ENCODE results near the gene CHST7. TPM values are rescaled to one million over a fixed set of nuclear protein-coding genes. Genes with fewer than 3 reads are reported as not detected.

CHST7 gene
- total RNA-seq, 1 experiment from 2014 or later, result 8.8 TPM

- DNase-seq (ENCODE audit: low read depth), result no peak
These were observed 29.0 kb downstream of the CHST7 start for GRCh38 chrX:46602468-46603102.

GRCh38 chrX:46607916-46608315 lies 34.4 kb downstream of the CHST7 start:
- DNase-seq (ENCODE audit: low read depth), result no peak

- DNase-seq (ENCODE audit: low read depth), result no peak
These were observed 36.6 kb downstream of the CHST7 start for GRCh38 chrX:46610070-46610658.

- DNase-seq (ENCODE audit: low read depth), result no peak
These were observed 38.2 kb downstream of the CHST7 start for GRCh38 chrX:46611658-46612362.

DNA sequence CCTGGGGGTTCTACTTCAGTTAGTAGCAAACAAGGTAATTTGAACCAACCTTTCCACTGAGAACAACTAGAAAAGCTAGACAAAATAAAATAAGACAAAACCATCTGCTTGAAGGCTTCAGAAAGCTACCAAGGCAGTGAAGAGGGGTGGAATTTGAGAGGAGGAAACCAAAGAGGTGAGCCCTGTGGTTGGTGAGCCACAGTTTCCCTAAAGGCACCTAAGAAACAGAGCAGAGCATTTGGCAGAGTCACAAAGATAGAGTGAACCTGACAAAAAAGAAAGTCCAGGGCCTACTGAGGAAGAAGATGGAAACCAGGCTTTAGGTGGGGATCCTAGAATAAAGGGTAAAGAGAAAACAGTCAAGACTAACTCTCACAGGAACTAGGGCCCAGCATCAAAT lies 44.3 kb downstream of the CHST7 start:
- DNase-seq (ENCODE audit: low read depth), result no peak

DNA sequence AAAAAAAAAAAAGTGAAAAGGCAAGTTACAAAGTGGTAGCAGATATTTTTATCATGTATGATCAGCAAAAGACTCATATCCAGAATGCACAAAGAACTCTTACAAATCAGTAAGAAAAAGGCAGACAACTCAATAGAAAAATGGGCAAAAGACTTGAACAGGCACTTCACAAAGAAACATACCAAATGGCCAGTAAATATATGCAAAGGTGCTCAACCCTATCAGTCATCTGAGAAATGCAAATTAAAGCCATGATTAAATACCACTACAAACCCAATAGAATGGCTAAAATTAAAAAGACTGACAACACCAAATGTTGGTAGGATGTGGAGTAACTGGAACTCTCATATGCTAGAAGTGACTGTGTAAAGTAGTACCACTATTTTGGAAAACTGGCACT lies 45.4 kb downstream of the CHST7 start:
- no peak for DNase-seq (ENCODE audit: low read depth)

GRCh38 chrX:46620505-46620904 lies 46.9 kb downstream of the CHST7 start:
- peak; percentile 27 for DNase-seq (ENCODE audit: low read depth)

GRCh38 chrX:46621572-46621971 lies 48.0 kb downstream of the CHST7 start:
- no peak for DNase-seq (ENCODE audit: low read depth)

DNA sequence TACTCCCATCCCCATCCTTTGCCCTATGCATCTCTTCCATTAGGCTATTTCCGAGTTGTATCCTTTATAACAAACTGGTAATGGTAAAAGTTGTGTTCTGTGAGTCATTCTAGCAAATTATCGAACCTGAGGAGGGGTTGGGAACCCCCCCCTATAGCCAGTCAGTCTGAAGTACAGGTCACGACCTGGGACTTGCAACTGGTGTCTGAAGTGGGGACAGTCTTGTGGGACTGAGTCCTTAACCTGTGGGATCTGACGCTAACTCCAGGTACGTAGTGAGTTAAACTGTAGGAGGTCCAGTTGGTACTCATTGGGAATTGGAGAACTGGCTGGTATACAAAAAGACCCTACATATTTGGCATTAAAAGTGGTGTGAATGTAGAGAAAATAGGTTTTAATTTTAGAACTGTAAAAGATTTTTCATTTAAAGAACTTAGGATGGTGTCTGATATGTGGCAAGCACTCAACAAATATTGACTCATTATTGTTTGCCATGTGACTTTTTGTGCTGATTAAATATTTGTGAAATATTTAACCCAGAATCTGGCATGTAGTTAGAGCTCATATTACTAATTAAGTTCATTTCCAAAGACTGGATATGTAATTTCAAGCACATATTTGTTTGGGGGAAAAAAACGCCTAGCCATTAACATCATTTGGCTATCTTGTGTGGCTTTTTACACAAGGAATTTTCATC lies 50.7 kb downstream of the CHST7 start:
- no peak for DNase-seq (ENCODE audit: low read depth)

DNA sequence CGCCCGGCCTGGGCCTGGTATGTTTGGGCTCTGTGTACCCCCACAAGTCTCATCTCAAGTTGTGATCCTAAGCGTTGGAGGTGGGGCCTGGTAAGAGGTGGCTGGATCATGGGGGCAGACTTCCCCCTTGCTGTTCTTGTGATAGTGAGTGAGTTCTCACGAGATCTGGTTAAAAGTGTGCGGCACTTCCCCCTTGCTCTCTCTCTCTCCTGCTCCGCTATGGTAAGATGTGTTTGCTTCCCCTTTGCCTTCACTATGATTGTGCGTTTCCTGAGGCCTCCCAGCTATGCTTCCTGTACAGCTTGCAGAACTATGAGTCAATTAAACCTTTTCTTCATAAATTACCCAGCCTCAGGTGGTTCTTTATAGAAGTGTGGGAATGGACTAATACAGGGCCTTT lies 53.0 kb downstream of the CHST7 start:
- no peak for DNase-seq (ENCODE audit: low read depth)

- no peak for DNase-seq (ENCODE audit: low read depth)
These were observed 53.5 kb downstream of the CHST7 start for GRCh38 chrX:46627062-46627461.

DNA sequence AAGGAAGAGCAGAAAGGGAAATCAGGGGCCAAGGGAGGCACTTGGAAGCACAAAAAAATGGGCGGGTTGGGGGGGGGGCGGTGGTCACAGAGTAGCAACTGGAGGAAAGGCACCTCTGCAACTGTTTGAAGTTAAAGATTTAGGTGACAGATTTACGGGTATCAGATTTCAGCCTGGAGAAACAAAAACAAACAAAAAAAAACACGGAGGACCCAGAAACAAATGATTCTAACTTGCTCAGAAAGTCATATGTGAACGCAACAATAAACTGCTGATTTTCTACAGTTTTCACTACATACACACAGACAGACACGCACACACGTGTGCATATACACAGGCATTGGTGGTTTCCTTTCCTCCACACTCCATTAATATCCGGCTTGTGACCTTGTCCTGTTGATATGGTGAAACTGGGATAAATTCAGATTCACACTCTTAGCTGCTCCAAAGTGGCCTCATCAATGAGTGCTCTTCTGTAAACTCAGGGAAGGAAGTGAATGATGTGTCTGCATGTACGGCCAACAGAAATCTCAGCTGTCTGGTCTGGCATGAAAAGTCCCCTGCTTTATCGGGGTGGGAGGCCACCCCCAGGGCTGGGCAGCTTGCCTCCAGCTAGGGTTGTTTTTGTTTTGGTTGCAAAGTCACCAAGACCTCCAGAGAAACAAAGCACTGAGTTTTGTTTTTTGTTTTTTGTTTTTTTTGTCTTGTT lies 54.3 kb downstream of the CHST7 start:
- DNase-seq (ENCODE audit: low read depth), result peak; percentile 25

- DNase-seq (ENCODE audit: low read depth), result peak; percentile 21
These were observed 55.2 kb downstream of the CHST7 start for GRCh38 chrX:46628460-46629371.

DNA sequence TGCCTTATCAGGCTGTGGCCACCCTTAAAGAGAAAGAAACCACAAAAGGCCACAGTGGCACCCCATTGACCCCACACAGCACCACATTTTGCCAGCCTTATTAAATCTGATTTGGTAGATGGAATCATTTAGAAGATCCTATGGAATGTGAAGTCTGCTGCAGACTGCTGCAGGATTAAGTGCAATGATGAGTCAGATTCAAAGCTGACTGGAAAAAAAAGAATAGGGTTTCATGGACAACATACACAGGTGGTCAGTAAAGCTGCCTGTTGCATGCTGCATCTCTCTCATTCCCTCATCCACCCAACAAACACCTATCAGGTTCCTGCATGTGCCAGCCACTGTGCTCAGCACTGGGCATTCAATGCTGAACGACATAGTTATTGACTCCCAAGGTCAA lies 56.6 kb downstream of the CHST7 start:
- peak; percentile 58 for DNase-seq (ENCODE audit: low read depth)

GRCh38 chrX:46634577-46634976 lies 61.0 kb downstream of the CHST7 start:
- no peak for DNase-seq (ENCODE audit: low read depth)

DNA sequence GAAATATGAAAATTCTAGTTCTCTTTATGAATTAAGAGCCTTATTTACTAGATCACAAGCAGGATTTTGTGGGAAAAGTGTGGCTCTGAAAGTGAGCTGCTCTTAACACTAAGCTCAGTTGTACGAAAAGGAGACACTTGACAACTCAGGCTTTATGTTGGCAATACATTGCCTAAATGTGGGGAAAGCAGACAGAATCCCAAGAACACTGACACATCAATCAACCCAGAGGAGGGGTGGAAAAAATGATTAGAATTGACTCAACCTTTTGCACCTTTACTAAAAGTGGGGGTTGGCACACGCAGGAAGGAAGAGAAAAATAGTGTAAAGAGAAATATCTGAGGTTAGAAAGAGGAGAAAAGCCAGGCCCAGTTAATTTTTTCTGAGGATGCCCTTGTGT lies 61.6 kb downstream of the CHST7 start:
- DNase-seq (ENCODE audit: low read depth), result no peak

DNA sequence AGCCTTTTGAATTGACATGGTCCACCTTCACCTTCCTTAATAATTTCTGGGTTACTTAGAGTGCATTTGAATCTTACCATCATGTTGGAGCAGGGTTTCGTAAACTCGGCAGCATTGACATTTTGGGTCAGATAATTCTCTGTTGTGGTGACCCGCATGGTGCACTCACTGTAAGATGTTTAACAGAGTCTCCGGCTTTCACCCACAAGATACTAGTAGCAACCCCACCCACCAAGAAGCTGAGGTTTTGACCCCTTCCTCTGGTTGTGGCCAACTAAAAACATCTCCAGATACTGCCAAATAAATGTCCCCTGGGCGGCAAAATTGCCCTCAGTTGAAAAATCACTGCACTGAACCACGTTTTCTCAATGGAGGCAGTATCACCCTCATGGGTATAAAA lies 62.7 kb downstream of the CHST7 start:
- DNase-seq (ENCODE audit: low read depth), result no peak

GRCh38 chrX:46637938-46638337 lies 64.4 kb downstream of the CHST7 start:
- DNase-seq (ENCODE audit: low read depth), result peak; percentile 51

GRCh38 chrX:46642145-46642544 lies 68.6 kb downstream of the CHST7 start:
- DNase-seq (ENCODE audit: low read depth), result peak; percentile 35

GRCh38 chrX:46643636-46644035 lies 70.1 kb downstream of the CHST7 start:
- no peak for DNase-seq (ENCODE audit: low read depth)

- no peak for DNase-seq (ENCODE audit: low read depth)
These were observed 72.0 kb downstream of the CHST7 start for GRCh38 chrX:46645614-46646013.

All from LHCN-M2 (cell line).